ENCODE results near the gene CBARP. TPM values are rescaled to one million over a fixed set of nuclear protein-coding genes. Genes with fewer than 3 reads are reported as not detected.

Gene CBARP
- total and polyA plus RNA-seq, 9 of the 15 experiments (the other 6 are each of a cell fraction or from before 2014, with no cell fraction given), result 0.03 to 8.9 (median 1.2) TPM; not detected in 1

DNA sequence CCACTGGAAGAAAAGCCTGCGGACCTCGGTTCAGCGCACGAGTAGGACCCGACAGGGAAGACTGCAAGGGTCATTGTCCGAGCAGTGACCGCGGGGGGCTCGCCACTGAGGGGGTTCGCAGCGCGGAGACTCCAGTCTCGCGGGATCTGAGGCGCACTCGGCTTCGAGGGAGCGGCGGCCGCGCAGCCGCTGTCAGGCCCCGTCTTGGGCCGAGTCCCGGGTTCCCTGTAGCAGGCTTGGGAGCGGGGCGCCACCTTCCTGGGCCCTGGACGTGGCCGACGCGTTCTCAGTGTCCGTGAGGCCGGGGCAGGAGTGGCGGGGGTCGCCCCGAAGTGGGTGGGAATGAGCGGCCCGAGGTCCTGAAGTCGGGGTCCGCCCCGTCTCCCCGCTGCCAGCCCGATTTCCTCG is 37.1 kb upstream of the CBARP start (continued):
- TF ChIP-seq PTTG1 (tag; IDR thresholded peaks at IDR 0.05; ENCODE audit: low read depth) (no peak), E2F3 (CRISPR knock-in tag; IDR thresholded peaks at IDR 0.05) (no peak), SIX5 (IDR thresholded peaks at IDR 0.05; ENCODE audit: borderline replicate concordance in 1 of 2, insufficient read depth in 1 of 2, low read depth in 1 of 2, low read length in 2 of 2) (no peak), CHD7 (IDR thresholded peaks at IDR 0.05; ENCODE audit: low read depth, low read length) (no peak), ARID2 (IDR thresholded peaks at IDR 0.05) (no peak), SETDB1 (IDR thresholded peaks at IDR 0.05; ENCODE audit: low read length) (no peak), NR1H2 (CRISPR knock-in tag; IDR thresholded peaks at IDR 0.05) (0 out of 2 replicates have a peak, but pooled peaks have one; percentile 39), TAF7 (tag; IDR thresholded peaks at IDR 0.05) (no peak), DIDO1 (tag; IDR thresholded peaks at IDR 0.05; ENCODE audit: low read depth) (no peak), NR3C1 (CRISPR knock-in tag; IDR thresholded peaks at IDR 0.05) (0 out of 2 replicates have a peak, but pooled peaks have one; percentile 18), ELF2 (CRISPR knock-in tag; IDR thresholded peaks at IDR 0.05) (no peak), NR4A1 (CRISPR knock-in tag; IDR thresholded peaks at IDR 0.05) (no peak), NR4A1 (tag; IDR thresholded peaks at IDR 0.05) (no peak), PRPF4 (IDR thresholded peaks at IDR 0.05; ENCODE audit: insufficient read depth, low read depth, low read length, poor library complexity, severe bottlenecking) (no peak), SRSF1 (IDR thresholded peaks at IDR 0.05; ENCODE audit: low read depth, low read length) (0 out of 2 replicates have a peak, but pooled peaks have one; percentile 83), BDP1 (IDR thresholded peaks at IDR 0.05; ENCODE audit: insufficient read depth, insufficient read length) (no peak), SUPT5H (IDR thresholded peaks at IDR 0.05) (no peak; the same call in 1 of the 2 replicates), PHF20 (IDR thresholded peaks at IDR 0.05; ENCODE audit: partially characterized antibody) (peak; percentile 15)
- TF ChIP-seq, protein P1, sequence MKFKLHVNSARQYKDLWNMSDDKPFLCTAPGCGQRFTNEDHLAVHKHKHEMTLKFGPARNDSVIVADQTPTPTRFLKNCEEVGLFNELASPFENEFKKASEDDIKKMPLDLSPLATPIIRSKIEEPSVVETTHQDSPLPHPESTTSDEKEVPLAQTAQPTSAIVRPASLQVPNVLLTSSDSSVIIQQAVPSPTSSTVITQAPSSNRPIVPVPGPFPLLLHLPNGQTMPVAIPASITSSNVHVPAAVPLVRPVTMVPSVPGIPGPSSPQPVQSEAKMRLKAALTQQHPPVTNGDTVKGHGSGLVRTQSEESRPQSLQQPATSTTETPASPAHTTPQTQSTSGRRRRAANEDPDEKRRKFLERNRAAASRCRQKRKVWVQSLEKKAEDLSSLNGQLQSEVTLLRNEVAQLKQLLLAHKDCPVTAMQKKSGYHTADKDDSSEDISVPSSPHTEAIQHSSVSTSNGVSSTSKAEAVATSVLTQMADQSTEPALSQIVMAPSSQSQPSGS (CRISPR knock-in tag; IDR thresholded peaks at IDR 0.05), result no peak

All from K562 (cell line).